ENCODE measurements around the gene NUP214.
"Not testable (repeated sequence)": the region's sequence is repeated elsewhere in the genome, so short reads cannot be mapped to it uniquely, and the experiment has no call there.

The NUP214 gene

DNA sequence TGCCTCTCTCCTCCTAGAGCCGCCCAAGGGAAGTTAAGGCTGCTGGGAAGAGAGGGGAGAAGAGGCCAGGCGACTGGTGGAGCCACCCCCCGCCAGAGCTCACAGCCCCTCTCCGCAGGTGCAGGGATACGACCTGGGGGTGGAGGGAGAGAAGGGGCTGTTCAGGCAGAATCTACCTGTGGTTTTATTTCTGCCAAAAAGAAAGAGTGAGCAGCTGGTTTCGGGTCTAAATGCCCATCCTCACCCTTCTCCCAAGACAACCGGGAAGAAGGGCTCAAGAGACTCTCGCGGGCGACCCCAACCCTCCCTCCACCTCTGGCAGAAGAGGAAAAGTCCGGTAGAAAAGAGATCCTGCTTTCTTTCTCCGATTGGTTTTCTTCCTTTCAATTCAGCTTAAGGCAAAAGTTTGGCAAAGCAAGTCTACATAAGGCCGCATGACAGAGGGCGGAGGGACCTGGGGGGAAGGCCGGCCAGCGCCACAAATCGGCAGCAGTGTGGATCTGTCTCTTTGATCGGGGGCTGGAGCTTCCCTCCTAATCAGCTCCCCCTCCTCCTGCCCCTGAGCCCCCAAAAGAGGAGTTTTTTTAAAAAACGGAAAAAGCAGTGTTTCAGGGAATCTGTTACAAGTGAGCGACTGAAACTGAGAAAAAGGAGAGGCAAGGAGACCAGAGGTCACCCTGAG is 134.7 kb downstream of the NUP214 start:
- DNase-seq (ENCODE audit: low read depth): no peak

DNA sequence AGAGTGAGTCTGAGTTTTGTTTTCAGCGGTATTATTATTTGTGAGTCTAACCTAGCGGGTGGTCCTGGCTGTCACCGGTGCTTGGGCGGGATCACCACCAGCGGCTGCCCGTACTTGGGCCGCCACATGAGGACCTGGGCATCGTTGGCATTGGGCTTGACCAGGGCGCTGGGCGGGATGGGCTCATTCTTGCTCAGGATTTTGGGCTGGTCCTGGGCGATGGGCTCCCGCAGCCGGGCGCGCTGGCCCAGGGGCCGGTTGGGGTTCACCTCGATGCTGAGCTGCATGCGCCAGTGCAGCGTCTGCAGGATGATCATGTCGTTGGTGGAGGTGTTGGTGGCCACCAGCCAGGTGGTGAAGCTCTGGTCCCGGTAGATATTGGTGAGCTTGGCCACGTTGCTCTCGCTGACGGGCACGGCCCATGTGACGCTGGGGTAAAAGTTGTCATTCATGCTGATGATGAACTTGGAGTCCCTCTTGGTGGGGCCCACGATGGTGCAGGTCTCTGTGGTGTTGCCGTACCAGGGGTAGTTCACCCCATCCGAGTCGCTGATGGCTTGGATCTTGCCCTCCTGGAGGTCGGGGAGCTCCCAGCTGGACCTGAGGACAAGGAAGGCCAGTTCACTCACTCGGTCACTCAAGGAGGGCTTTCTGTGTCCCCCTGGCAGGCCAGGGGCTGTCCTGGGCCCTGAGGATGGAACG is 135.5 kb downstream of the NUP214 start:
- DNase-seq (ENCODE audit: low read depth): no peak

- no peak for DNase-seq (ENCODE audit: low read depth)
Measured at GRCh38 chr9:131262327-131263032, 137.1 kb downstream of the NUP214 start.

DNA sequence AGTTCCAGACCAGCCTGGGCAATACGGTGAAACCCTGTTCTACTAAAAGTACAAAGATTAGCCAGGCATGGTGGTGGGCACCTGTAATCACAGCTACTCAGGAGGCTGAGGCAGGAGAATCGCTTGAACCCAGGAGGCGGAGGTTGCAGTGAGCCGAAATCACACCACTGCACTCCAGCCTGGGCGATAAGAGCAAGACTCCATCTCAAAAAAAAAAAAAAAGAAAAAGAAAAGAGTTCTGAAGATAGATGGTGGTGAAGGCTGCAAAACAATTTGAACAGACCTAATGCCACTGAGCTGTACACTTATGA is 137.6 kb downstream of the NUP214 start:
- DNase-seq (ENCODE audit: low read depth): not testable (repeated sequence)

- DNase-seq (ENCODE audit: low read depth): no peak
Measured at GRCh38 chr9:131263701-131264100, 138.3 kb downstream of the NUP214 start.

GRCh38 chr9:131264231-131264630 is 138.8 kb downstream of the NUP214 start:
- DNase-seq (ENCODE audit: low read depth): no peak

DNA sequence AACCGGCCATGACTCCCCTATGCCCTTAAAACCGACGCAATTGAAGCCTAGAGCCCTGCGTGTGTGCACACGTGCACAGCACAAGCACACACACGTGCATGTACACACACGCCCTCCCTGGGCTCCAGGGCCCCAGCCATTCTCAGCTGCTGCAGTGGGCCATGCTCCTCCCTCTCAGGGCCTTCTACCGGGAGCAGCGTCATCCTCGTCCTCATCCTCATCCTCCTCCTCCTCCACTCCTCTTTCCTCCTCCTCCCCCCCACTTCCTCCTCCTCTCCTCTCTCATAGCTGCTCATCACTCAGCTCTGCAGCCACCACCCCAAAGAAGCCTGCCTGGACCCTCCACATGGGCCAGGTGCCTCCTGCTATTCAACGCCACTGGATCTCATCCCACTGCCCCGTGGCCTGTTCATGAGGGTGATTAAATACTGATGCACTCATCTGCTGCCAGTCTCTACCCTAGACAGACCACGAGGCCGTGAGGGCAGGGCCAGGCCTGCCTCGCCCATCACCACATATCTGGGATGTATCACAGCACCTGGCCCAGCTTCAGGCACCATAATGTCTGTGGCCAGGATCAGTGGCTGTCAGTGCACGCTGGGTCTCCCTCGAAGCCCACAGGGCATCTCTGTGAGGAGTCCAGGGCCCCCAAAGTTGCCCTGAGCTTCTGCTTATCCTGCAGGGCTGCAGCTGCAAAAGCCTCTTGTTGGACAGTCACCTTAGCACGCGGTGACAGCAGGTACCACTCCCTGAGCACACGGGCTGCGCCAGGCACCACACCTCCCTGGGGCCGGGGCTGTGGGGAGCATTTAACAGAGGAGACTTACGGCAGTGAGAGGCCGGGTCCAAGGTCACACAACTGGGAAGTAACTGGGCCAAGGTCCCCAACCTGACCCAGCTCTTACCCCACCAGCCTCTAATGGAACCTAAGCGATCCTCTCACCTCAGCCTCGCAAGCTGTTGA is 141.2 kb downstream of the NUP214 start:
- DNase-seq (ENCODE audit: low read depth): no peak

DNA sequence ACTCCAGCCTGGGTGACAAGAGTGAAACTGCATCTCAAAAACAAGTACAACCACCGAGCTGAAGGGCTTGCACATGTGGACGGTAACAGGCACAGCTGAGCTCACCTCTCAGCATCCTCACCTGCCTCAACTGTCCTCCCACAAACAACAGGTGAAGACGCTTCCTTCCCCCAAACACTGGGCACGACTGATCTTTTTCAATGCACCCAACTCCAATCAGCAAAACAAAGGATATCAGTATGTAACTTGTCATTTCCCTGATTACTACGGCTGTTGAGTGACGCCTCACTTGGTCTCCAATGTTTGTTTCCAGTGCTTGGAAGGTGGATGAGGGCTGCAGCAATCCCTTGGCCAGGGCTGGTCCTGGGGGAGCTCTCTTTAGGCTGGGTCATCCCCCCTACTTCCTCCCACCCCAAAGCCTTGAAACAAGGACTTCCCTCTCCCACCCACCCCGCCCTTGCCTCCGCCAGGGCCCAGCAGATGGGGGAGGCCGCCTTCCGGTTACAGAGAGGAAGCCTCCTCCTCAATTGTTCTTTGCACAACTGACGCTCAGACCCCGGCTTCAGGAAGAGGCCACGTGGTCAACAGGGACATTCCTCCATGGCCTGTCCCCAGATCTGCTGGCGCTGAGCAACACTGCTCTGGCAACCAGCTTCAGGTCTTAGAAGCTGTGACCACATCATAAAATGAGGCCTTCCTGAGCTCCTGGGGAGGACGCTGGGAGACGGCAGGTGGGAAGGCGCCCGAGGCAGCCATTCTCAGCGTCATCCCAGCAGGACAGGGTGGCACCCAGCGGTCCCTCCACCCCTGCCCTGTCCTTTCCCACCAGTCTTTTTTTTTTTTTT is 145.0 kb downstream of the NUP214 start:
- no peak for DNase-seq (ENCODE audit: low read depth)

GRCh38 chr9:131271016-131271273 is 145.6 kb downstream of the NUP214 start:
- DNase-seq (ENCODE audit: low read depth): not testable (repeated sequence)

GRCh38 chr9:131271506-131271931 is 146.1 kb downstream of the NUP214 start:
- DNase-seq (ENCODE audit: low read depth): no peak

DNA sequence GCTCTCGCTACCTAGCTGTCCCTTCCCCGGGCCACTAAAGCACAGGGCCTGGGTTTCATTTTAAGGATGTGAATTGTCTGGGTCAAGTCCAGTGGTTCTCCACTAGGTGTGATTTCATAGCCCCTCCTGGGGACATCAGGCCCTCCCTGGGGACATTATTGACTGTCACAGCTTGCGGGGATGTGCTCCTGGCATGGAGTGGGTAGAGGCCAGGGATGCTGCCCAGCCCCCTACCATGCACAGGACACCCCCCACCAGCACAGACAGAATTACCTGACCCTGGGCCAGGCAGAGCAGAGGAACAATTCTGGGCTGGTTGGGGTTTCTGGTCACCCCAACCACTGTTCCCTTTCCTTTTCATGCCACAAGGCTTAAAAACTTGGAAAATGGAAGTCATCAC is 146.8 kb downstream of the NUP214 start:
- DNase-seq (ENCODE audit: low read depth): no peak

DNA sequence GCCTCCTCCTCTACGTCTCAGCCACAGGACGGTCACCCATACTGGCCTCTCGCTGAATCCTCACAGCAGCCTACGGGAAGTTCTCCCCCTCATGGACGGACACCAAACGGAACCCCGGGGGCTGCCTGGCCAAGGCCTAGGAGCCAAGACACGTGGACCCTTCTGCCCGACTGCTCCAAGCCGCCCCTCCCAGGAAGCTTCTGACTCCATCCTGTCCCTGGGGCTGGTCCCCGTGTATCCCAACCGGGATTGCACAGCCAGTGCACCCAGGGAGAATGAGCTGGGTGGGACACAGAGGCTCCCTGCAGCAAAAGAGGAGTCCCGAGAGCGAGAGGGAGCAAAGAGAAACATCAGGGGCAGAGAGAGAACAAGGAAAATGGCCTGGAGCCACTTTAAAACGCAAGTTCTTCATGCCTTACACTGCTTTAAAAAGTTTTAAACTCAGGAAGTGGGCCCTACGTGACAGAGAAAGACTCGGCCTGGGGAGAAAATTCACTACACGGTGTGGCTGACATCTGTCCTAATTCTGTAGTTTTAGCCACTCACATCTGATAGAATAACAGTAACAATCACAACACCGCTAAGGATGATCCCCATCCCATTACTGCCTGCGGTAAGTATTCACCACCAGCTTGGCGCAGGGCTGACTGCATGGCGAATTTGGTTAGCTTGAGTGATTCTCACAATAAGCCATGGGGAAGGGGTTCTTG is 147.9 kb downstream of the NUP214 start:
- no peak for DNase-seq (ENCODE audit: low read depth)

DNA sequence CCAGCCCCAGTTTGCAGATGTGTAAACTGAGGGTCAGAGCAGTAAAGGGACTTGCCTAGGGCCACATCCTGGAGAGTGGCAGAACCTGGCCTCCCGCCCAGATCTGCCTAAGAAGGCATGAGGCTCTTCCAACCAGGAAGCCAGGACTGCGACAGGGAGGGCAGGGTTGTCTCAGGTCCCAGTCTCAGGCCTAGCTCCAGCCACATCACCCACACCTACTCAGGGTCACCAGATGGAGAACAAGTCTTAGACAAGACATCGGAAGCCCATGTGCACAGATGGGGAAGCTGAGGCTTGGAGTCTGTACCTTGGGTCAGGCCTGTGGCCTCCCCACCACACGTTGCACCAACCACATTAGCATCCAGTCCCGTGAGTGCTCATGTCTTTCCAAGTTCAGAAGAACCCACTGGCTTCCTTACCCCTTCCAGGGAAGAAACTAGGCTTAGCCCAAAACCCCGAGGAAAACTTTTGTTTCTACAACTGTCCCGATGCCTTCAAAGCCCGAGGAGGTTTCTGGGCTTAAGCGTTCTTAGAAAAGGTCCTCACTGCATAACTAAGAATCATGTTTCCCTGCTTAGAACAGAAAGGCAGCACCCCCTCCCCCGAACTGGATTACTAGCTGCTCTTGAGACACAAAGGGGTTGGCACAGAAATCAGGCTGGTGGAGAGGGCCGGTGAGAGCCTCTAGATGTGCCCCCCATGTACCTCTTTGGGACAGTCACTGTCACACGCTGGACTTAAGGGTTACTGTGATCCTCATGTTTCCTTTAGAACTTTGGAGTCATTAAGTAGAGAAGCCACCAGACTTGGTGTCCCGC is 148.7 kb downstream of the NUP214 start:
- no peak for DNase-seq (ENCODE audit: low read depth)

DNA sequence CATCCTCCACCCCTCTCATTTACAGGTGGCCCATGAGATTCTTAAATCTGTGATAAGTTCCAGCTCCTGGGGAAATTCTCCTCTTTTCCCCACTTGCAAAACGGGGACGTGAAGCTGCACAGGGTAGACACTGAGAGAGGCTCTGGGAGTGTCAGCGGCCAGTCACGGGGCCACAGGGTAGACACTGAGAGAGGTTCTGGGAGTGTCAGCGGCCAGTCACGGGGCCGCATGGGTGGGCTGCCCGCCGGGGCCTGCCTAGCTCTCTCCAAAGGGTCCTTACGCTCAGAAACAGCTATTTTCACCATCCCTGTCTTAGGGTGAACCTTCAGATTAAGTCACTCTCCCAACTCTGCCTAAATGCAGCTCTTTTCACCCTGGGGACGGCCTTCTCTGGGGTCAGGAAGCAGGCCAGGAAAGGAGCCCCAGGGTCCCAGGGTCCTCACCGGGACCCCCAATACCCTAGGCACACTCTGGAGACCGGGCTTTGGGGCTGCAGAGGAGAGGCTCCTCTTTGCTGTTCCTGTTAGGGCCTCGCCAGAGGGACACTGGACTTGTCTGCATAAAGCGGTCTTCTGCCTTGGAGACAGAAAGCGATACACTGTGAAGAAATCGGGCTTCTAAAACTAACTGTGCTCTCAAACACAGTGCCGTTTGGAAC is 149.4 kb downstream of the NUP214 start:
- no peak for DNase-seq (ENCODE audit: low read depth)

DNA sequence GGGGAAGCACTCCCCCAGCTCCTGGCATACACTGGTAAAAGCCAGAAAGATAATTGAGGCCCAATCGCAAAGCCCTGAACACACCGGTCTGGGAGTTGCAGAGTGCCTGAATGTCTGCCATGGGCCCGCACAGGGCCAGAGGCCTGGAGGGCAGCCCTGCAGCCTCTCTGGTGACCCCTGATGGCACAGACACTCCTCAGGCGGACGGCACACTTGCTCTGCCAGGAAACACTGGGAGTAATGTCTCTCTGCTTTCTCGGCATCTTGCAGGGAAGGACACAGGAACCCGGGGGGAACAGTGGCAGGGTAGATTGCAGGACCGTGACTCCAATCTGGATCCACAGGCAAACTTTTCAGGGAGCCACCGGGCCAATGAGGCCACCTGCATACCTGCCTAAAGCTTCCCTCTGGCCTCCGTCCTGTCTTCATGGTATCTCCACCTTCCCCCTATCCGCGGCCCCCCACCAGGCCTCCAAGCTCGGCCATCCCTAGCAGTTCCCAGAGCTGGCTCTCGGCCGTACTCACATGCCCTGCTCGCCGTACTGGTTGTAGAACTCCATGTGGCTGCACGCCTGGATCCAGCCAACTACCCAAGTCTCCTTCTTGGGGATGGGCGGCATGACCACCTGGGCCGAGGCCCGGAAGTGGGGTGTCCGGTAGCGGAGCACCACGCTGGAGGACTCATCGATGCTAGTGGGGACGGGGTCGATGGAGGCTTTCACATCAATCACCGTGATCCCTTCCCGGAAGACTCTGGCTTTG is 150.1 kb downstream of the NUP214 start:
- DNase-seq (ENCODE audit: low read depth): no peak

DNA sequence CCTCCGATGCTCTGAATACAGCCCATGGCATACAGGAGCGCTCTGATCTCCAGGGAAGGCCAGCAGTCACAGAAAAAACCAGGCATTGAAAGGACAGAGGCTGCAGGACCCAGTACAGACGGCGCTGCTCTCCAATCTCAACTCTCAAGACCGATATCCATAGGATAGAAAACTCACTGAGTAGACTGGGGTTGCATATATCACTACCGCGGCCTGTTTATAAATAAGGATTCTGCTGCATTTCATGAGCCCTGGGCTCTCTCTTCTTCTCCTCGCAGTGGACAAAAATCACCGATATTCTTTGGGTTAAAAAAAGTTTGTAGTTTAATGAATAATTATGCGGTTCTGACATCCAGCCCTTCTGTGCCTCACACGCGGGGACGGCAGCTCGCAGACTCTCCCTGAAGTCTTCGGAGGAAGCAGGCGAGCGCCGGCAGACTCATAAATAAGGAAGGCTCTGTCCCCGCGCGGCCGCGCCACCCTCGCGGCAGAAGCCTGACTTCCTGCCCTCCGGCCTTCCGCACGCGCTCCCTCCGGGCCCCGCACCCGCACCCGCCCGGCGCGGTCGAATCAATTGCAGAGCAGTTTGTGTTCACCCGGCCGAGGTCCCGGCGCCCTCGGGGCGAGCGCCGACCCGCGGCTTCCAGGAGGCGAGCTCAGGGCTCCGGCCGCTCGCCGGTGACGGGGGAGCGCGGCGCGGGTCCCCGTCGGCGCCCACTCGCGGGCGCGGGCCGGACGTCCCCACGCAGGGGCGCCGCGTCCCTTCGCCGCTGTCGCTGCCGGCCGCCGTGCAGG is 150.9 kb downstream of the NUP214 start, which contains the start of gene FAM78A:
Gene FAM78A, minus strand, starts transcription at position 417 of the 795 bp plus-strand sequence. Its CDS starts 331 bp downstream, at position 86.
- no peak for DNase-seq (ENCODE audit: low read depth)

DNA sequence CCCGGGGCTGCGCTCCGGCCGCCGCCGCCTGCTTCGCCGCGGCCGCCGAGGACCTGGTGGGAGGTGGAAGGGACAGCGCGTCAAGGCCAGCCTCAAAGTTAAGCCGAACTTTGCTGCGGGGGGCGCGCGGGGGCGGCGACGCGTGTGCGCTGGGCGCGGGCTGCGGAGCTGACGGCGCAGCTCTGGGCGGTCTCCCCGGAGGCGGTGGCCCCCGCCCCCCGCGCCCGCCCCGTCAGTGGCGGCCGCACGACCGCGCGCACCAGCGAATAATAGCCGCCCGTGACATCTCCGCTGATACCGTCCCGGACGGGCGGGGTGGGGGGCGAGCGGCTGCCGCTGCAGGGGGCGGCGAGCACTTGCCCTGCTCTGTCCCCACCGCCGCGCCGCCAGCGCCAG is 151.5 kb downstream of the NUP214 start:
- no peak for DNase-seq (ENCODE audit: low read depth)

All from HS-5 (cell line).